NB4 (cell line): ENCODE results near the gene DSCAM.

Experiments
- TF ChIP-seq, protein P1 (sequence below): IDR thresholded peaks from one replicate; pipeline ENCODE4 v1.5.1; 2012; ENCODE audit warnings: low read depth, low read length
- TF ChIP-seq, protein P2 (sequence below): IDR thresholded peaks from 2 replicates; pipeline ENCODE4 v1.6.1; 2011; ENCODE audit warnings: low read depth, low read length

DNA sequence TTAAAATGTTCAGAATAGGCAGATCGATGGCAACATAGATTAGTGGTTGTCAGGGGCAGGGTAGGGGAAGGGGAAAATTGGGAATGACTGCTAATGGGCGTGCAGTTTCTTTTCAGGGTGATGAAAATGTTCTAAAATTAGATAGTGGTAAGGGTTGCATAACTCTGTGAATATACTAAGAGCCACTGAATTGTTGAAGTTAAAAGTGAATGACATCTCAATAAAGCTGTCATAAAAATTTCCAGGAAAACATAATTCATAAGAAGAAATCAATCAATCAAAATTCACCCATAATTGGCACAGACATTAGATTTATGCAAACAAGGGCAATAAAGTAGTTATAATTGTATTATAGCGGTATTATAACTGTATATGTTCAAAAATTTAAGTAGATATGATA, 751.5 kb downstream of the DSCAM start:
- TF ChIP-seq, protein P1, sequence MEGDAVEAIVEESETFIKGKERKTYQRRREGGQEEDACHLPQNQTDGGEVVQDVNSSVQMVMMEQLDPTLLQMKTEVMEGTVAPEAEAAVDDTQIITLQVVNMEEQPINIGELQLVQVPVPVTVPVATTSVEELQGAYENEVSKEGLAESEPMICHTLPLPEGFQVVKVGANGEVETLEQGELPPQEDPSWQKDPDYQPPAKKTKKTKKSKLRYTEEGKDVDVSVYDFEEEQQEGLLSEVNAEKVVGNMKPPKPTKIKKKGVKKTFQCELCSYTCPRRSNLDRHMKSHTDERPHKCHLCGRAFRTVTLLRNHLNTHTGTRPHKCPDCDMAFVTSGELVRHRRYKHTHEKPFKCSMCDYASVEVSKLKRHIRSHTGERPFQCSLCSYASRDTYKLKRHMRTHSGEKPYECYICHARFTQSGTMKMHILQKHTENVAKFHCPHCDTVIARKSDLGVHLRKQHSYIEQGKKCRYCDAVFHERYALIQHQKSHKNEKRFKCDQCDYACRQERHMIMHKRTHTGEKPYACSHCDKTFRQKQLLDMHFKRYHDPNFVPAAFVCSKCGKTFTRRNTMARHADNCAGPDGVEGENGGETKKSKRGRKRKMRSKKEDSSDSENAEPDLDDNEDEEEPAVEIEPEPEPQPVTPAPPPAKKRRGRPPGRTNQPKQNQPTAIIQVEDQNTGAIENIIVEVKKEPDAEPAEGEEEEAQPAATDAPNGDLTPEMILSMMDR: no peak
- TF ChIP-seq, protein P2, sequence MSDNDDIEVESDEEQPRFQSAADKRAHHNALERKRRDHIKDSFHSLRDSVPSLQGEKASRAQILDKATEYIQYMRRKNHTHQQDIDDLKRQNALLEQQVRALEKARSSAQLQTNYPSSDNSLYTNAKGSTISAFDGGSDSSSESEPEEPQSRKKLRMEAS: no peak
